ENCODE data around the gene CRLF1. TPM values are rescaled to one million over a fixed set of nuclear protein-coding genes. Genes with fewer than 3 reads are reported as not detected.
"Not testable (repeated sequence)": the region's sequence is repeated elsewhere in the genome, so short reads cannot be mapped to it uniquely, and the experiment has no call there.

CRLF1 gene
- total RNA-seq, 1 donor from 2014 or later = 55.3 TPM

- peak overlapping the region; percentile 67 for H3K4me3 Mint-ChIP-seq (ENCODE audit: unreplicated experiment)
- peaks cover 9% of the 10 kb centered on the region for H3K4me1 Mint-ChIP-seq (ENCODE audit: low read depth, unreplicated experiment)
- H3K36me3 Mint-ChIP-seq (ENCODE audit: unreplicated experiment) = peaks cover 4% of the 10 kb centered on the region
- H3K27ac Mint-ChIP-seq (ENCODE audit: unreplicated experiment) = no peak overlapping the region
- peaks cover 5% of the 10 kb centered on the region for H3K9me3 Mint-ChIP-seq (ENCODE audit: unreplicated experiment)
- TF ChIP-seq, protein P1, sequence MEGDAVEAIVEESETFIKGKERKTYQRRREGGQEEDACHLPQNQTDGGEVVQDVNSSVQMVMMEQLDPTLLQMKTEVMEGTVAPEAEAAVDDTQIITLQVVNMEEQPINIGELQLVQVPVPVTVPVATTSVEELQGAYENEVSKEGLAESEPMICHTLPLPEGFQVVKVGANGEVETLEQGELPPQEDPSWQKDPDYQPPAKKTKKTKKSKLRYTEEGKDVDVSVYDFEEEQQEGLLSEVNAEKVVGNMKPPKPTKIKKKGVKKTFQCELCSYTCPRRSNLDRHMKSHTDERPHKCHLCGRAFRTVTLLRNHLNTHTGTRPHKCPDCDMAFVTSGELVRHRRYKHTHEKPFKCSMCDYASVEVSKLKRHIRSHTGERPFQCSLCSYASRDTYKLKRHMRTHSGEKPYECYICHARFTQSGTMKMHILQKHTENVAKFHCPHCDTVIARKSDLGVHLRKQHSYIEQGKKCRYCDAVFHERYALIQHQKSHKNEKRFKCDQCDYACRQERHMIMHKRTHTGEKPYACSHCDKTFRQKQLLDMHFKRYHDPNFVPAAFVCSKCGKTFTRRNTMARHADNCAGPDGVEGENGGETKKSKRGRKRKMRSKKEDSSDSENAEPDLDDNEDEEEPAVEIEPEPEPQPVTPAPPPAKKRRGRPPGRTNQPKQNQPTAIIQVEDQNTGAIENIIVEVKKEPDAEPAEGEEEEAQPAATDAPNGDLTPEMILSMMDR (IDR thresholded peaks at IDR 0.05; ENCODE audit: partially characterized antibody, unreplicated experiment) = peak; percentile 31
- H3K27me3 Mint-ChIP-seq (ENCODE audit: unreplicated experiment) = peaks cover 15% of the 10 kb centered on the region
- DNase-seq = peak; percentile 45
Observed at GRCh38 chr19:18603255-18603957, 3.2 kb downstream of the CRLF1 start.

- Mint-ChIP-seq H3K27ac (ENCODE audit: unreplicated experiment) (no peak overlapping the region), H3K4me1 (ENCODE audit: low read depth, unreplicated experiment) (peaks cover 9% of the 10 kb centered on the region), H3K9me3 (ENCODE audit: unreplicated experiment) (peaks cover 5% of the 10 kb centered on the region), H3K27me3 (ENCODE audit: unreplicated experiment) (peaks cover 12% of the 10 kb centered on the region), H3K4me3 (ENCODE audit: unreplicated experiment) (no peak overlapping the region), H3K36me3 (ENCODE audit: unreplicated experiment) (peaks cover 4% of the 10 kb centered on the region)
- TF ChIP-seq, protein P1 (IDR thresholded peaks at IDR 0.05; ENCODE audit: partially characterized antibody, unreplicated experiment) = no peak
- no peak for DNase-seq
Observed at GRCh38 chr19:18601875-18602274, 4.7 kb downstream of the CRLF1 start.

GRCh38 chr19:18600692-18601397, 5.8 kb downstream of the CRLF1 start:
- H3K4me3 Mint-ChIP-seq (ENCODE audit: unreplicated experiment); H3K36me3 Mint-ChIP-seq (ENCODE audit: unreplicated experiment); DNase-seq; H3K4me1 Mint-ChIP-seq (ENCODE audit: low read depth, unreplicated experiment); H3K27ac Mint-ChIP-seq (ENCODE audit: unreplicated experiment): not testable (repeated sequence)
- Mint-ChIP-seq H3K27me3 (ENCODE audit: unreplicated experiment) (peaks cover 17% of the 10 kb centered on the region), H3K9me3 (ENCODE audit: unreplicated experiment) (peaks cover 12% of the 10 kb centered on the region)

DNA sequence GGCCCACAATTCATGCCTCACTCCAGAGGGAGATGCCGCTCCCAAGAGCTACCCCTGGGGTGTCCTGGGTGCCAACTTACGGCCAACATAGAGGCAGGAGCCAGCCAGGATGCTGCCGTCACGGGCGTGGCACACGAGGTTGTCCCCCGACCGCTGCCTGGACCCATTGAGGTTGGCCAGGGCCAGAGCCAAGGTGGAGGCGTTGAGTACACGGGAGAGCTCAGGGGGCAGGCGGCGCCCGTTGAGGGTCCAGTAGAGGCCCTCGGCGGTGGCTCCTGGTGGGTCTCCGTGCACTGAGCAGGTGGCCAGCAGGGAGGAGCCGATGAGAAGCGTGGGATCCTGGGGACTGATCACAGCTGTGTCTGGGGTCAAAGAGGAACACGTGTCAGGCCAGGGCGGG, 7.1 kb downstream of the CRLF1 start:
- DNase-seq = no peak
- Mint-ChIP-seq H3K4me3 (ENCODE audit: unreplicated experiment) (no peak overlapping the region), H3K4me1 (ENCODE audit: low read depth, unreplicated experiment) (peaks cover 7% of the 10 kb centered on the region), H3K27ac (ENCODE audit: unreplicated experiment) (no peak overlapping the region), H3K27me3 (ENCODE audit: unreplicated experiment) (peaks cover 16% of the 10 kb centered on the region), H3K36me3 (ENCODE audit: unreplicated experiment) (peaks cover 4% of the 10 kb centered on the region), H3K9me3 (ENCODE audit: unreplicated experiment) (peaks cover 11% of the 10 kb centered on the region)
- TF ChIP-seq, protein P1 (IDR thresholded peaks at IDR 0.05; ENCODE audit: partially characterized antibody, unreplicated experiment) = no peak

GRCh38 chr19:18597809-18598660, 8.6 kb downstream of the CRLF1 start:
- Mint-ChIP-seq H3K27ac (ENCODE audit: unreplicated experiment) (no peak overlapping the region), H3K36me3 (ENCODE audit: unreplicated experiment) (peaks cover 2% of the 10 kb centered on the region), H3K4me3 (ENCODE audit: unreplicated experiment) (no peak overlapping the region), H3K27me3 (ENCODE audit: unreplicated experiment) (peaks cover 15% of the 10 kb centered on the region), H3K4me1 (ENCODE audit: low read depth, unreplicated experiment) (peaks cover 4% of the 10 kb centered on the region), H3K9me3 (ENCODE audit: unreplicated experiment) (peaks cover 12% of the 10 kb centered on the region)
- no peak for DNase-seq
- TF ChIP-seq, protein P1 (IDR thresholded peaks at IDR 0.05; ENCODE audit: partially characterized antibody, unreplicated experiment) = no peak

Data from glutamatergic neuron (in vitro differentiated cells).